GM18907 (cell line): ENCODE data around the gene PALLD.
"Not testable (repeated sequence)": the region's sequence is repeated elsewhere in the genome, so short reads cannot be mapped to it uniquely, and the experiment has no call there.

ENCODE experiments used
- ATAC-seq: cut with Tn5 transposase; IDR thresholded peaks from one replicate; pipeline ENCODE4 v1.9.1; 2021; ENCODE audit warnings: mild to moderate bottlenecking, moderate library complexity; ENCODE audit not compliant: unreplicated experiment

PALLD gene

GRCh38 chr4:168784786-168785461, 288.1 kb downstream of the PALLD start:
- ATAC-seq = no peak

- no peak for ATAC-seq
Observed at GRCh38 chr4:168787334-168787733, 290.5 kb downstream of the PALLD start.

- ATAC-seq = no peak
Observed at GRCh38 chr4:168787801-168788595, 291.1 kb downstream of the PALLD start.

GRCh38 chr4:168790898-168791297, 294.0 kb downstream of the PALLD start:
- no peak for ATAC-seq

GRCh38 chr4:168791376-168791775, 294.5 kb downstream of the PALLD start:
- ATAC-seq = no peak

GRCh38 chr4:168793542-168793941, 296.7 kb downstream of the PALLD start:
- ATAC-seq = no peak

GRCh38 chr4:168794092-168794707, 297.3 kb downstream of the PALLD start:
- no peak for ATAC-seq

- ATAC-seq = no peak
Observed at GRCh38 chr4:168794881-168795280, 298.0 kb downstream of the PALLD start.

GRCh38 chr4:168795346-168795745, 298.5 kb downstream of the PALLD start:
- no peak for ATAC-seq

- no peak for ATAC-seq
Observed at GRCh38 chr4:168796362-168797106, 299.7 kb downstream of the PALLD start.

GRCh38 chr4:168797194-168797593, 300.3 kb downstream of the PALLD start:
- ATAC-seq = no peak

GRCh38 chr4:168797738-168798375, 301.0 kb downstream of the PALLD start:
- ATAC-seq = no peak

GRCh38 chr4:168800926-168801325, 304.1 kb downstream of the PALLD start:
- no peak for ATAC-seq

- no peak for ATAC-seq
Observed at GRCh38 chr4:168802222-168802621, 305.4 kb downstream of the PALLD start.

- not testable (repeated sequence) for ATAC-seq
Observed at GRCh38 chr4:168803052-168803451, 306.2 kb downstream of the PALLD start.

GRCh38 chr4:168803732-168804131, 306.9 kb downstream of the PALLD start:
- ATAC-seq = no peak

GRCh38 chr4:168804146-168804545, 307.3 kb downstream of the PALLD start:
- no peak for ATAC-seq

- no peak for ATAC-seq
Observed at GRCh38 chr4:168805341-168805740, 308.5 kb downstream of the PALLD start.

- not testable (repeated sequence) for ATAC-seq
Observed at GRCh38 chr4:168806247-168806646, 309.4 kb downstream of the PALLD start.

GRCh38 chr4:168811207-168811606, 314.4 kb downstream of the PALLD start:
- no peak for ATAC-seq
